Renal pelvis (tissue), 12 donors: ENCODE results near the gene MAGEA10. TPM values are rescaled to one million over a fixed set of nuclear protein-coding genes. Genes with fewer than 3 reads are reported as not detected.
"Not testable (repeated sequence)": the region's sequence is repeated elsewhere in the genome, so short reads cannot be mapped to it uniquely, and the experiment has no call there.

ENCODE experiments used
- DNase-seq: peaks from one replicate; pipeline ENCODE4 v3.0.0-alpha.2; 2013
- long read RNA-seq, 16 experiments: transcript quantifications; one replicate each; lab custom pipeline, GENCODE V29; 2026
- polyA plus RNA-seq, 3 donors: library from polyadenylated mRNA; unstranded; fragments of 120-200 nt; gene quantifications; one replicate each; pipeline ENCODE4 v1.2.1, GENCODE V29; 2013; ENCODE audit not compliant: insufficient read length in 3 of 3

Gene MAGEA10
- not detected for polyA plus RNA-seq
- long read RNA-seq, donor 1: 0 reads
- long read RNA-seq, donor 2: 0 reads
- long read RNA-seq, donor 3: 0 reads
- long read RNA-seq, donor 4: 0 reads
- long read RNA-seq, donor 5: 0 reads
- long read RNA-seq, donor 6: 0 reads
- long read RNA-seq, donor 7: 0 reads
- long read RNA-seq, donor 8: 0 reads
- long read RNA-seq, donor 9: 0 reads
- long read RNA-seq, donor 10: 0 reads
- long read RNA-seq, donor 11: 0 reads
- long read RNA-seq, donor 12: 0 reads
- long read RNA-seq, donor 13: 0 reads
- long read RNA-seq, donor 14: 0 reads
- long read RNA-seq, donor 15: 0 reads
- long read RNA-seq, donor 16: 0 reads

GRCh38 chrX:152138388-152138784 is at the start of gene MAGEA10:
MAGEA10 (minus strand) TSS chrX:152138577; CDS start chrX:152135620, 2,957 bp downstream.
- DNase-seq: no peak

GRCh38 chrX:152177497-152178269 is 39.3 kb upstream of the MAGEA10 start:
- DNase-seq: no peak

DNA sequence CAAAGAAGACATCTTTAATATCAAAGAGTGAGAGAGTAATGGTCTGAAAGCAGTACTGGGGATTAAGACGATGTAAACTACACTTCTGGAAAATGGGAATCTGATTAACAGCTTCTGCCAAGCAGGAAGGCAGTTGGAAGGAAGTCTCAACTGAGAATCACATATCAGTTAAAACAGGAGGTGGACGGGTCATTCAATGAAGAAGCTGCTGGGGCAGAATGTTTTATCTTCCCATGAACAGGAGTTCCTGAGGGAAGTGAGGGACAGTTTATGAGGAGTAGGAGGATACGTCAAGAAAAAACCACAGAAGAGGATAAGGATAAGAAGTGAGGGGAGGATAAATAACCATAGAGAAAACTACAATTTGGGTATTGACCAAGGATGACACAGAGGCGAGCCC is 38.7 kb upstream of the MAGEA10 start:
- no peak for DNase-seq

GRCh38 chrX:152175892-152176291 is 37.5 kb upstream of the MAGEA10 start:
- DNase-seq: not testable (repeated sequence)

DNA sequence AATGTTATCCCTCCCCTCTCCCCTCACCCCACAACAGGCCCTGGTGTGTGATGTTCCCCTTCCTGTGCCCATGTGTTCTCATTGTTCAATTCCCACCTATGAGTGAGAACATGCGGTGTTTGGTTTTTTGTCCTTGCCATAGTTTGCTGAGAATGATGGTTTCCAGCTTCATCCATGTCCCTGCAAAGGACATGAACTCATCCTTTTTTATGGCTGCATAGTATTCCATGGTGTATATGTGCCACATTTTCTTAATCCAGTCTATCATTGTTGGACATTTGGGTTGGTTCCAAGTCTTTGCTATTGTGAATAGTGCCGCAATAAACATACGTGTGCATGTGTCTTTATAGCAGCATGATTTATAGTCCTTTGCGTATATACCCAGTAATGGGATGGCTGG is 35.5 kb upstream of the MAGEA10 start:
- not testable (repeated sequence) for DNase-seq

GRCh38 chrX:152170621-152171020 is 32.2 kb upstream of the MAGEA10 start:
- DNase-seq: no peak

GRCh38 chrX:152165033-152165743 is 26.8 kb upstream of the MAGEA10 start:
- DNase-seq: no peak

DNA sequence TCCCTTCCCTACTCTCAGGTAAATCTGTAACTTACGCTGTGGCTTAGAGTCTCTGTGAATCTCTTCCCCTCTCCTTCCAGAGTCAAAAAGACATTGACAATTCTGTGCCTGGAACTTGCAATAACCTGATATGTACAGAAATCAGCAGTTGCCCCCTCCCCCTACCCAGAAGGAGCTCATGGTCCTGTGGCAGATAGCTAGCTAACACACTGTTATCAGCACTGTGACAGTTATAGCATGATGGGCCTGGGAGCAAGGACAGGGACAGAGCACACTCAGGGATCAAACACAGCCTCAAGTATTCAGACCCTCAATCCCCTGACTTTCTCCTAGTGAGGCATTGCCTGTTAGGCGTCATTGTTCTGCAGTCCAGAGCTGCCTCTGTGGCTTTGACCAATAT is 18.7 kb upstream of the MAGEA10 start:
- DNase-seq: no peak

- no peak for DNase-seq
Measured at GRCh38 chrX:152155766-152156310, 17.5 kb upstream of the MAGEA10 start.

DNA sequence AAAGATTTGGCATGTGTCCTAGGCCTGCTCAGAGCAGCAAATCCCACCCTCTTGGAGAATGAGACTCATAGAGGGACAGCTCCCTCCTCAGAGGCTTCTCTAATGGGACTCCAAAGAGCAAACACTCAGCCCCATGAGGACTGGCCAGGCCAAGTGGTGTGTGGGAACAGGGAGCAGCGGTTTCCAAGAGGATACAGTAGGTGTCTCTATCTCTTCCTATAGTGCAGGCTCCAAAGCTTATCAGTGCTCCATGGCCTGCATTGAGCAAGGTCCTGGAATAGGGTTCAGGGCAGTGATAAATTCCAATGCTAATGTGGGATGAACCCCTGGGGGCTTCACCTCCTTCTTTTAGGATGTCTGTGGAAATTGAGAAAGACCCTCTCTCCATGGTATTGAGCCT is 15.7 kb upstream of the MAGEA10 start:
- DNase-seq: no peak

DNA sequence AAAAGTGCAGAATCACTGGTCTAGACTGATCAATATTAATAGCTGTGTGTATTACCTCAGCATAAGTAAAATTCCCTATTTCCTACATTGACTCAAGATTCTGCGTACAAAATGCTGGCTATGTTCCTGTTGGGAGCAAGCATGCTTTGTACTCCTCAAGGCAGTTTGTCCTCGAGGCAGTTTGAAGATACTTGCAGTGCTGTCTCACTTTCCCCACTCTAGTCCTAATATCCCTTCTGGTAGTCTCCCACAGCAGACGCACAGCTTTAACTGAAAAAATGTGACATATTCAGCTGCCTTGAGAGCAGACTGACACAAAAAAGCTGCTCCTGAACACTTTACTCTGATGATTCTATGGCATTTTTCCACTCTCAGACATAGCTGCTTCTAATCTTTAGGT is 12.9 kb upstream of the MAGEA10 start:
- DNase-seq: no peak

GRCh38 chrX:152149648-152150047 is 11.3 kb upstream of the MAGEA10 start:
- no peak for DNase-seq

DNA sequence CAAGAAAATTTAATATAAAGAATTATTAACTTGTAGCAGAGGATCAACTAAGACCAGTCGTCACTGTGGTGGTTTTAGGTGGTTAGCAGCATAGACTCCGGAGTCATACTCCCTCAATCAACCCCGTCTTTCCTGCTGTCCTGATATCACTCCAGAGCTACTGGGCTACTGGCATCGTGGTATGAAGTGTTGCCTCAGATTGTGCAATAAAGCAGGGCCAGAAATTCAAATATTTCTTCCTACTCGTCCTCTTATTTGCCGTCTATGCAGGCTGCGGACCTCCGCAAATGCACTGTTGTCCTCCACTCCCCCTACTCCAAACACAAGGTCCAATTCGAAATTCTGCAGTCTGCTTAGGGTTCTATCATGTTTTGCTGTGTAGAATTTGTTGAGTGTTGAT is 1.2 kb upstream of the MAGEA10 start:
- no peak for DNase-seq

DNA sequence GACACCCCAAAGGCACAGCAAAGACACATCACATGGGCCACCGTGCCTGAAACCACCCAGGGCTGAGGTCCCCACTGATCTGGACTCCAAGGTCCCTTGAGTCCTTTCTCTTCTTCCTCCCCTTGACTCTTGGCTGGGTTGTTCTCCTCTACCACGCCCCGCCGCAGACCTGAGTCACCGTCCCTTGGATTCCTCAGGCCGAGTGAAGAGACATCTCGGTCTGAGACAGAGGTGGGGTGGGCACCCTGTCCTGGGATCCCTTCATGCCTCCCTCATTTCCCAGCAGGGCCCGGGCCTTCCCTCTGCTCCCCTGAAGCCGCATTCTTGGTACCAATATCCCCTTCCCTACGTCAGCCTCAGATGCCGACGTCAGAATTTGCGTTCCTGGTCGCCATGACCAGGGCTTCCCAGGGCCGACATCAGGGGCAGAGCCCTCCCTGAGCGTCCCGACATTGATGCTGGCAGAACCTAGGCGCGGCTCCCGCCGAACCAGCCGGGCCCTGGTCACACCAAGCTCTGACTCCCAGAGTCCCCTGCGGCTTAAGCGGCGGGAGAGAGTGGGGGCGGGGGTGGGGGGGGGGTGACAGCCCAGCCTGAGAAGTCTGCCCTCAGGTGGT is 498 bp downstream of the MAGEA10 start:
- no peak for DNase-seq

- no peak for DNase-seq
Measured at GRCh38 chrX:152136312-152136711, 2.1 kb downstream of the MAGEA10 start.

GRCh38 chrX:152131525-152131924 is 6.9 kb downstream of the MAGEA10 start:
- no peak for DNase-seq

- DNase-seq: not testable (repeated sequence)
Measured at GRCh38 chrX:152129069-152129844, 9.1 kb downstream of the MAGEA10 start.

GRCh38 chrX:152117305-152117704 is 21.1 kb downstream of the MAGEA10 start:
- no peak for DNase-seq

GRCh38 chrX:152108527-152108926 is 29.9 kb downstream of the MAGEA10 start:
- DNase-seq: no peak

- DNase-seq: no peak
Measured at GRCh38 chrX:152103866-152104265, 34.5 kb downstream of the MAGEA10 start.

DNA sequence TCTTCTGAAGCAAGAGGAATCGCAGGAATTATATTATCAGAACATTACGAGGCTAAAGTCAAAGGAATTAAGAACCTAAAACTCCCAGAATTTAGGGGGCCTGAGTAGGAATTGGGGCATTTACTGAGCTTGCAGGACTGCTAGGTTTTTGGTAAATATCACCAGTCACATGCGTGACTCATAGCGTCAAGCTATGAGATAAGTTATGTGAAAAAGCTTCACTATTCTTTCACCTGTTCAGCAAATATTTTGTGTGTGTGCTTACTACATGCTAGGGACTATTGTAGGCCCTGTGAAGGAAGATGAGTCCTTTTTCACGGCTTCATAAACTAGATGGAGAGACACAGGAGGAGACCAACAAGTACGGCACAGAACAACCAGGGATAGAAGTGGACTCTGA is 52.2 kb downstream of the MAGEA10 start:
- no peak for DNase-seq
